Kidney capillary endothelial cell (primary cell): ENCODE measurements around the gene PAK1IP1.
A peak's percentile ranks its signal among the peaks of the same experiment; 100 is the strongest.
"Not testable (repeated sequence)": the region's sequence is repeated elsewhere in the genome, so short reads cannot be mapped to it uniquely, and the experiment has no call there.

Experiments used
- DNase-seq: peaks from one replicate; pipeline ENCODE4 v3.0.0-alpha.2; 2018; ENCODE audit warnings: low spot score

Gene PAK1IP1

DNA sequence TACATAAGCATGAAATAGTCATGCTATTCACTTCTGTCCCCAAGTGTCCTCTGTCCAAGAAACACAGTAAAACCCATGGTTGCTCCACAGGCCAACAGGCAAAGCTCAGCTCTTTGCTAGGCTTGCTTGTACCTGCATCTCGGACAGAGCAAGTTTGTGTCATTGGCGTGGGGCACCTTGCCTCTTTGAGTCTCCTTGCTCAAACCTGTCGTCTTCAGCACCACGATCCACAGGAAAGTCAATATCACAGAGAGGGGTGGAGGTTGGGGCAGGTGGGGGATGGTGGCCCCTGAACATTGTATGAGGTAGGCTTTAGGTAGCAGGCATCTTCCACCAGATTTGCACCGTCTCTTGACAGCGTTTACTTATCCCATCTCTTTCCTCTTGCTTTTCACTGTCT, 48.7 kb downstream of the PAK1IP1 start:
- DNase-seq: no peak

DNA sequence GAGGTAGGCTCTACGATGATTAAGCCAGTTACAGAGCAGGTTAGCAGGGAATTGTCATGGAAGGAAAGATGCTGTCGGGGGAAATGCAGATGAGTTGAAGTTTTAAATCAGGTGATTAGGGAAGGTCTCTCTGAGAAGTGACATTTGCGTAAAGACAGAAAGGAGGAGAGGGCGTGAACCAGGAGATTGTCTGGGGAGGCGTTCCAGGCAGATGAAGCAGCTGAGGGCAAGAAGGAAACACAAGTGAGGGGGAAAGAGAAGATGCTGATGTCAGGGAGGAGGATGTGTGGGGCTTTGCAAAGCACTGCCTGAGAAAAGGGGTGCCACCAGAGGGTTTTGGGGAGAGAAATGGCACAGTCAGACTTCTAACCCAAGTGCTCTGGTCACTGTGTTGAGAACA, 50.3 kb downstream of the PAK1IP1 start:
- no peak for DNase-seq

DNA sequence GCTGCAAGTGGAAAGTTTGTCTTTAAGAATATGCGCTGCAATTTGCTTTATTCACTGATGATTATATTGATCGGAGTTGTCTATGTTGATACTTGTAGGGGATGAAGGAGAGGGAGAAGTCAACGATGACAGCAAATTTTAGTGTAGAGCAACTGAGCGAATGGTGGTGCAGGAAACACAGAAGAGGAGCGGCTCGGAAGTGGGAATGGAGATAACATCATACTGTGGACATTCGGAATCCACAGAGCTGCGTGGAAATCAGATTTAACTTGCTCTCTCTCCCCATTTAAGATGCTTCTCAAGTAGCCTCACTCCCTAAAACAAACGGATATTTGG, 52.1 kb downstream of the PAK1IP1 start:
- DNase-seq: no peak

DNA sequence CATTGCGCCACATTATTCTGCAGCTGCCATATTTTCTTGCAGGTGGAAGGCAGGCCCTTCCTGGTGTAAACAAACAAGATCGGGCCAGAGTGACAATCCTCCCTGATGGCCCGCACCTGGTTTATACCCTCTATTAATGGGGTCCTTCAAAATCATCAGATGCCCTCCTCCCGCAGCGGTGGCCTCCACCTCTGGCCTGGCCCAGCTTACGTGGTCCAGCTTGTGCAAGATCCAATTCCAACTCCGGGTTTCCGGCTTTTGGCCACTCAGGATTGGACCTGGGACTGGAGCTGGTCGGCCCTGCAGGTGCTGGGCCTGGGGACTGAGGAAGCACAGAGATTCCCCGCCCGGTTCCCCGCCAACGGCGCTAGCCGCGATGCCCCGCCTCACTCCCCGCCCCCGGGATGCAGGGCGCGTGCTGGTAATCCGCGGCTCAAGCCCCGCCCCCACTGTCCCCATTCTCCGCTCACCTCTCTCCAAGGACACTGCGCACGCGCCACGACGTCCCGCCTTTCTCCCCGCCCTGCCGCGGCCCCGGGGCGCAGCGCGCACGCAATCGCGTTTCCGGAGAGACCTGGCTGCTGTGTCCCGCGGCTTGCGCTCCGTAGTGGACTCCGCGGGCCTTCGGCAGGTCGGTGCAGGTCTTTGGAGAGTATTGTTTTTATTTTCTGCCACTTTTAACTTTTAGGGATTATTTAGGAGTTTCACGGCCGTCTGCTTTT, 52.6 kb downstream of the PAK1IP1 start, which contains the start of gene TMEM14B:
Gene TMEM14B (plus strand): TSS at position 555 of the 722 bp plus-strand sequence. CDS start 1,441 bp downstream, outside the sequence.
- DNase-seq: peak; percentile 95

DNA sequence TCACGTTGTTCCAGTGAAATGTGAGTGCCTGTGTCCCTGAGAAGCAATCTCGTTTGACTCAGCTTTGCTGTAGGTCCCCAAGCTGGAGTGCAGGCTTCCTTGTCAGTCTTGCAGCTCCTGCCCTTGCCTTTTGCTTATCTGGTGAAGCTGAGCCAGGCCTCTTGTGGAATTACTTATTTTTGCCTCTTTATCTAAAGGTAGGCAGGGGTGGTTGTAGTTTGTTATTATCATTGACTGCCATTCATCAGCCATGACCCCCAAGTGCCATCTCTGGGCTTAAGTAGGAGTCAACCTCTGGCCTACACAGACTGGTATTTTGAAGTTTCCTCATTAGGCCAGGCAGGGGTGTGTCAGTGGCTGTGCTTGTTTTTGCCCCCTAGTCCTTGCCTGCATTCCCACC, 55.0 kb downstream of the PAK1IP1 start:
- no peak for DNase-seq

DNA sequence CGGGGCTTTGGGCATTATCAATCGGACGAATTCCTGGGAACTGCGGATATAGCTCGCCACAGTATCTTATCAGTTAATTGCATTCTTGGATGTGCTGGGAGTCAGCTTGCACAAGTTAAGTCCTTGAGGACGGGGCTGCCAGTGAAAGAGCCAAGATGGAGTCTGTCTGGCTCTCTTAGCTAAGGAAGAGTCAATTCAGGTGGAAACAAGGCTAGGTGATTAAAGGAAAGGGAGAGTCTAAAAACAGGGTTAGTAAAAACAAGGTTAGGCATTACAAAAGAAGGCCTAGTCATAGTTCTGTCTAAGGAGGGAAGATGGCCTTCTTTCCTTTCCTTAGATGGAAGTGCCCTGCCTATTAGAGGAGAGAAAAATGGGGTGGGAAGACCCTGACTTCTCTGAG, 55.8 kb downstream of the PAK1IP1 start:
- DNase-seq: not testable (repeated sequence)

DNA sequence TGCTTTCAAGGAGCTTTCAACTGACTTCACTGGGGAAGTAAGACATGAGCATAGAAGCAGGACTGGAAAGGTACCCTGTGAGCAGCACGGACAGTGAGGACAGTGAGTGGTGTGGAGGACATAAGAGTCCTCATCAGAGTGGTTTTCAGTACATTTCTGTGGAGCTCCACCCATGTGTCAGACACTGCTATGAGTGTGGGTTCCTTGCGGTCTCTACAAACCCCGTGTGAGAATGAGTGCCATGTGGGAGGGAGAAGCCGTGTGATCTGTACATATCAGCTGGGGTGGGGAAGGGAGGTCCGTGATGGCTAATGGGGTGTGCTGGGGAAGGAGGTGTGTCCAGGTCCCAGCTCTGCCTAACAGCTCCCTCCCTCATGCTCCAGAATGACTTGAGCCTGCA, 57.0 kb downstream of the PAK1IP1 start:
- not testable (repeated sequence) for DNase-seq

DNA sequence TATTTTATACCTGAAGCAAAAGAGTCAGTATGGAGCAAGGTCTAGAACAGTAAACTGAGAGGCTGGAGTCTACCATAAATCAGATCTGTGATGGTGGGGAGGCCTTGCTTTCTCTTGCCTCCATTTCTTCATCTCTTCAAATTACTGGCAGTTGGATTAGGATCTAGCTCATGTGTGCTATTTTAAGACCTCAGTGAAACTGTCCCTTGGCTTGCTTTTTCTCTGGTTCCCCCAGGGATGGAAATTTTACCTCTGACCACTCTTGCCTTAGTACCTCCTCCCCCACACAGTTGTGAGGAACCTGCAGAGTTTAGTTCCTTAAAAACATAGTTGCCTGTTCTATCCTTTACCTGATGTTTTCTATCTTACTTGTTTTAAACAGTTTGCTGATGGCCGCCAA, 61.3 kb downstream of the PAK1IP1 start:
- no peak for DNase-seq
